ENCODE results near the gene EFNA3.

EFNA3 gene

DNA sequence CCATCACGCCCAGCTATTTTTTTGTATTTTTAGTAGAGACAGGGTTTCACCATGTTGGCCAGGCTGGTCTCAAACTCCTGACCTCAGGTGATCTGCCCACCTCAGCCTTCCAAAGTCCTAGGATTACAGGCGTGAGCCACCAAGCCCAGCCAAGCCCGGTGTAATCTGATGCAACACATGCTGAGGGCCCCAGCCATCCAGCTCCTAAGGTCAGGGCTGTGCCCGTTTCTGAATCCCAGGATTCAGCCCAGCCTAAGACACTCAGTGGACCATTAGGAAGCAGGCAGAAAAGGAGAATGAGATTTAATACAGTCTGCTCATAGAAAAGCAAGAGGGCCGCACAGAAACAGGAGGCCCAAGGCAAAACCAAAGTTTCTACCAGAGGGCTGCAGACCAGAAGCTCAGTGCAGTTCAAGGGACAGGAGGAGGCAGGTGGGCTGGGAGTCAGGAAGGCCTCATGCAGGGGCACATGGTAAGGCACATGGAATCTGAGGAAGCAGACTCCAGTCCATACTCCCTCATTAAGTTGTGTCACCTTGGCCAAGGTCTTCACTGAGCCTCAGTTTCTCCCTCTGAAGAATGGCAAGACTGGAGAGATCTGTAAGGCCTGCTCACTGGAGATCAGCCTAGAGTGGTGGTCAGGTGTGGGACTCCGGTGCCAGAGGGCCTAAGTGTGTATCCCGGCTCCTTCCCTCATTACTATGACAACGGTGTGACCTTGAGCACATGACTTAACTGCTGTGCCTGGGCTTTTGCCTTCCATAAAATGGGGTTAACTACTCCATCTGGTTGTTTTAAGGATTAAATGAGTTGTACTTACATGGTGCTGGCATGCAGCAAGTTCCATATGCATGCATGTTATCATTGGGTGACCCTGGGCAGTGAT, 29.9 kb upstream of the EFNA3 start:
- no peak overlapping the region for H3K4me3 ChIP-seq (ENCODE audit: low read depth, low read length)
- no peak for DNase-seq (ENCODE audit: low read depth)
- TF ChIP-seq, protein P1, sequence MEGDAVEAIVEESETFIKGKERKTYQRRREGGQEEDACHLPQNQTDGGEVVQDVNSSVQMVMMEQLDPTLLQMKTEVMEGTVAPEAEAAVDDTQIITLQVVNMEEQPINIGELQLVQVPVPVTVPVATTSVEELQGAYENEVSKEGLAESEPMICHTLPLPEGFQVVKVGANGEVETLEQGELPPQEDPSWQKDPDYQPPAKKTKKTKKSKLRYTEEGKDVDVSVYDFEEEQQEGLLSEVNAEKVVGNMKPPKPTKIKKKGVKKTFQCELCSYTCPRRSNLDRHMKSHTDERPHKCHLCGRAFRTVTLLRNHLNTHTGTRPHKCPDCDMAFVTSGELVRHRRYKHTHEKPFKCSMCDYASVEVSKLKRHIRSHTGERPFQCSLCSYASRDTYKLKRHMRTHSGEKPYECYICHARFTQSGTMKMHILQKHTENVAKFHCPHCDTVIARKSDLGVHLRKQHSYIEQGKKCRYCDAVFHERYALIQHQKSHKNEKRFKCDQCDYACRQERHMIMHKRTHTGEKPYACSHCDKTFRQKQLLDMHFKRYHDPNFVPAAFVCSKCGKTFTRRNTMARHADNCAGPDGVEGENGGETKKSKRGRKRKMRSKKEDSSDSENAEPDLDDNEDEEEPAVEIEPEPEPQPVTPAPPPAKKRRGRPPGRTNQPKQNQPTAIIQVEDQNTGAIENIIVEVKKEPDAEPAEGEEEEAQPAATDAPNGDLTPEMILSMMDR (IDR thresholded peaks at IDR 0.05; ENCODE audit: low read depth, low read length, missing control alignments), result no peak

DNA sequence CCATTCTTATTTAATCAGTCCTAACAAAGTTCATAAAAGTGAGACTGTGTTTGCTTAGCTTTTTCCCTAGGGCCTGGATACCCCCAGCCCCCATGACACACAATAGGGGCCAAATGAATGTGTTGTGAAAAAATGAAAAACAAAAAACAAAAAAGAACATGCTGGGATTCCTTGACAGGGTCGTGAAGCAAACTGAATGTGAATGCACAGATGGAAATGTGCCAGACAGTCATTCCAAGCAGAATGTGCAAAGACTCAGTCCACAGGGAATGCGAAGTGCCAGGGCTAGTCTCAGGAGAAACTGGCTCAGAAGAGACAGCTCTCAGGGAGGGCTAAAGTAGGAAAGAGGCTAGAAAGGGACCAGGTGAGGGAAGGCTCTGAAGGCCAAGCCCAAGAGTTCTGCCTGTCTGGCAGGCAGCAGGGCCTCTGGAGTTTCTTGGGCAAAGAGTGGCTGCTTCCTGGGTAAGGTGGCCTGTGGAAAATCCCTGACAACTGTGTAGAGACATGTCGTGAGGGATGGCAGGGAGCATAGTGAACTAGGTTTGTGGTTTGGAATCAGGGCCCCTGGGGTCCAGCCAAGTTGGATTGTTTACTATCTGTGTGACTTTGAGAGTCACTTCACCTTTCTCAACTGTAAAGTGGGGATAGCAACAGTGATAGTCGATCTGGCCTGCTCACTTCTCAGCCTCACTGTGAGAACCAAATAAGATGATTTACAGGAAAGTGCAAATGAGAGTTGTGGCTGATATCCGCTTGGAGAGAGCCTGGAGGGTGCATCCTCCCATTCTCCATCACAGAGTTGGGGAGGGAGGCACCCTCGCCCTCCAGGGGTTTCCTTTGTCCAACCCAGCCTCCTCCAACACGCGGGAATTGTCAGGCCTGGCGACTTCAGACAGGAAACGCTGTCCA, 28.7 kb upstream of the EFNA3 start:
- TF ChIP-seq, protein P1 (IDR thresholded peaks at IDR 0.05; ENCODE audit: low read depth, low read length, missing control alignments), result no peak
- DNase-seq (ENCODE audit: low read depth), result no peak
- peak overlapping the region; percentile 63 for H3K4me3 ChIP-seq (ENCODE audit: low read depth, low read length)

DNA sequence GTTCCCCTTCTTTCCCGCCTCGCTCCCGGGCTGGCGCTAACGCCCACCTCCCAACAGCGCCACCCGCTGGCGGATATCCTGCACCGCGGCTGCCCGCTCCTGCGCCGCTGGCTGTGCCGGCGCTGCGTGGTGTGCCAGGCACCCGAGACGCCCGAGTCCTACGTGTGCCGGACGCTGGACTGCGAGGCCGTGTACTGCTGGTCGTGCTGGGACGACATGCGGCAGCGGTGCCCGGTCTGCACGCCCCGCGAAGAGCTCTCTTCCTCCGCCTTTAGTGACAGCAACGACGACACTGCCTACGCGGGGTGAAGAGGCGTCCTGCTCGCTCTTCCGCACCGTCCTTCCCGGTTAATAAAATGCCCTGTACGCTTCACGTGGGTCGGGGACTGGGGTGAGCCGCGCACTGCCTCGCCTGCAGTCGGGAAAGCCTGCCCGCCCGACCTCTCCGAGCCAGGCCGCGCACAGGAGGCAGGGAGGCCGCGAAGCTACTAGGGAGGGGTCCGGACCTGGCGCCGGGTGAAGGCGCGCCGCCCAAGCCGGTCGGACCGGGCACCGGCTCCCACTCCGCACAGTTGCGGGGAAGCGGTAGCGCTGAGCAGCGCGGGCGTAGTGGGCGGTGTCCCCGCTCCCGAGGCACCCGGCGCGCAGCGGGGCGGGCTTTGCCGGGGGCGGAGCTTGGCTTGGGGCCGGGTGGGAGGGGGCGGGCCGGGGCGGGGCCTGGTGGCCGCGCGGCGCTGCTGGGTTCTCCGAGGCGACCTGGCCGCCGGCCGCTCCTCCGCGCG, 27.9 kb upstream of the EFNA3 start, which contains the start of gene ADAM15:
ADAM15 (plus strand) TSS at position 757 of the 782 bp plus-strand sequence. CDS start 71 bp downstream, outside the sequence.
- peak within 1 kb of the TSS; percentile 63 for H3K4me3 ChIP-seq (ENCODE audit: low read depth, low read length)
- no peak for DNase-seq (ENCODE audit: low read depth)
- TF ChIP-seq, protein P1 (IDR thresholded peaks at IDR 0.05; ENCODE audit: low read depth, low read length, missing control alignments), result peak; percentile 96

DNA sequence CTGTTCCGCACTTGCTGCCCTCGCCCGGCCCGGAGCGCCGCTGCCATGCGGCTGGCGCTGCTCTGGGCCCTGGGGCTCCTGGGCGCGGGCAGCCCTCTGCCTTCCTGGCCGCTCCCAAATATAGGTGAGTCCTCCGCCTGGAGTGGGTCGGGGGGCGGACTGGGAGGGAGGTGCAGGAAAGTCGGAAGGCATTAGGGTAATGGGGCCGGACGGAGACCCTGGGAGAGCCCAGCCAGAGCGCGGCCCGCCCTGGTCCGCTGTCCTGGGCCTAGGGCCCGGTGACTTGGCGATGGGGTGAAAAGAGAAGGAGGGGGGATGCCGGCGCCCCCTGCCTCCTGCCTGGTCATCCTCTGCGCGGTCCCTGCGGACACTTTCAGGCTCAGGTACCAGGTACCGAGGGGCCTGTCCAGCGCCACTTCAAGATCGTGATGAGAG, 27.3 kb upstream of the EFNA3 start:
- DNase-seq (ENCODE audit: low read depth), result no peak
- TF ChIP-seq, protein P1 (IDR thresholded peaks at IDR 0.05; ENCODE audit: low read depth, low read length, missing control alignments), result no peak
- peak overlapping the region; percentile 63 for H3K4me3 ChIP-seq (ENCODE audit: low read depth, low read length)

DNA sequence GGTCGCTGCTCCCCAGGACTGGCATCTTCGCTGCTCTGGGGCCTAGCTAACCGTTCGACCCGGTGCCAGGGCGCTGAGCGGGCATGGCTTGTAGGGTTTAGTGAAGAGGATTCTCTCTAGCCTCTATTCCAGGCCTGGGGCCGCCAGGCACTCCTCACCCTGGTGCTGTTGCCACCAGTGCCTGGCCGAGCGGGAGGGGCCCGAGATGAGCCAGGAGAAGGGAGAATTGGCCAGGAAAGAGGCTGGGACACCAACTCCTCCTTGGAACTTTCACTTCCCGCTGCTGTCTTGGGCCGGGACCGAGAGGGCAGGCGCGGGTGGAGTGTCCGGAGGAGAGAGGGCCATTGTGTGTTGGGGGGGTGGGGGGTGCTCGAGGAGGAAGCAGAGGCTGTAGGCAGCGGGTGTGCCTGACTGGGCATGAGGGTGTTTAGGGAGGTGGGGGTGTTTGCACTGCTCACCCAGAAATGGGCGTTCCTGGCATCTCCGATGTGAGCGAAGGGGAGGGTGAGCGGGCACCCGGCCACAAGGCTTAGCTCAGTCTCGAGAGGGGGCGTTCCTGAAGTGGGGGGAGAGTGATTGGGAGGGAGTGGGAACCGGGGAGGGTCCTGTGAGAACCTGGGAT, 26.7 kb upstream of the EFNA3 start:
- H3K4me3 ChIP-seq (ENCODE audit: low read depth, low read length), result peak overlapping the region; percentile 63
- DNase-seq (ENCODE audit: low read depth), result no peak
- TF ChIP-seq, protein P1 (IDR thresholded peaks at IDR 0.05; ENCODE audit: low read depth, low read length, missing control alignments), result no peak
